Activated CD8-positive, alpha-beta memory T cell treated with anti-CD3 and anti-CD28 coated beads, Interleukin-2, amount 10 ng/mL, durations not matched to agents 7 days and 5 days (primary cell): Measurements from ENCODE around the gene TRAPPC6A. TPM values are rescaled to one million over a fixed set of nuclear protein-coding genes. Genes with fewer than 3 reads are reported as not detected.
"Not testable (repeated sequence)": the region's sequence is repeated elsewhere in the genome, so short reads cannot be mapped to it uniquely, and the experiment has no call there.

Experiments
- ATAC-seq: fragments of 150-1000 bp; cut with Tn5 transposase; one replicate; pipeline ENCODE4 v1.10.0; 2021; ENCODE audit warnings: moderate library complexity
- CTCF ChIA-PET: fragments of 350-600 bp; sonication (Branson Sonifier 250); formaldehyde crosslinking; loops from one replicate; lab custom pipeline; 2021; ENCODE audit warnings: antibody characterized with exemption; lab: Charles Lee
- DNase-seq: peaks from one replicate; pipeline ENCODE4 v3.0.0-alpha.2; 2020
- H3K27ac Mint-ChIP-seq: one replicate; pipeline ENCODE4 v1.8.0; 2021; ENCODE audit warnings: mild to moderate bottlenecking, mixed read lengths
- H3K27me3 Mint-ChIP-seq: one replicate; pipeline ENCODE4 v1.8.0; 2021; ENCODE audit warnings: mixed read lengths
- H3K36me3 Mint-ChIP-seq: one replicate; pipeline ENCODE4 v1.8.0; 2021; ENCODE audit warnings: mild to moderate bottlenecking, mixed read lengths
- H3K4me1 Mint-ChIP-seq: one replicate; pipeline ENCODE4 v1.8.0; 2021; ENCODE audit warnings: mixed read lengths
- H3K4me3 Mint-ChIP-seq: one replicate; pipeline ENCODE4 v1.8.0; 2021; ENCODE audit warnings: mild to moderate bottlenecking, moderate library complexity, mixed read lengths
- H3K9me3 Mint-ChIP-seq: one replicate; pipeline ENCODE4 v1.8.0; 2022; ENCODE audit warnings: low read depth, mixed read lengths
- total RNA-seq, 2 experiments: library from RNA; stranded (reverse); gene quantifications; one replicate each; pipeline ENCODE4 v1.2.3, GENCODE V29; 2021

The TRAPPC6A gene
- total RNA-seq, 2 experiments from 2014 or later = 50.3 to 50.6 TPM

- DNase-seq (no peak), ATAC-seq (no peak)
- no peak overlapping the region for H3K4me3 Mint-ChIP-seq
- H3K4me1 Mint-ChIP-seq = peaks cover 51% of the 10 kb centered on the region
- no peaks in the 10 kb centered on the region for H3K9me3 Mint-ChIP-seq
- CTCF ChIA-PET = no interaction called here
- H3K27me3 Mint-ChIP-seq = no peaks in the 10 kb centered on the region
- no peak overlapping the region for H3K27ac Mint-ChIP-seq
- peaks cover 4% of the 10 kb centered on the region for H3K36me3 Mint-ChIP-seq
Measured at GRCh38 chr19:45122832-45123231, 55.2 kb downstream of the TRAPPC6A start.

- DNase-seq (peak; percentile 48), ATAC-seq (peak; percentile 20)
- H3K4me3 Mint-ChIP-seq = no peak overlapping the region
- CTCF ChIA-PET = interaction anchor here (2.2 kb wide), 1 partner anchor 133 kb away, joined by 6 read pairs; no protein-coding TSS in a partner anchor
- peak overlapping the region; percentile 72 for H3K27ac Mint-ChIP-seq
- H3K27me3 Mint-ChIP-seq = no peaks in the 10 kb centered on the region
- peaks cover 60% of the 10 kb centered on the region for H3K4me1 Mint-ChIP-seq
- H3K9me3 Mint-ChIP-seq = no peaks in the 10 kb centered on the region
- H3K36me3 Mint-ChIP-seq = peaks cover 4% of the 10 kb centered on the region
Measured at GRCh38 chr19:45121827-45122345, 56.2 kb downstream of the TRAPPC6A start.

GRCh38 chr19:45119582-45119981, 58.5 kb downstream of the TRAPPC6A start:
- Mint-ChIP-seq H3K27ac (no peak overlapping the region), H3K27me3 (no peaks in the 10 kb centered on the region), H3K4me1 (peaks cover 76% of the 10 kb centered on the region), H3K36me3 (peaks cover 4% of the 10 kb centered on the region), H3K9me3 (no peaks in the 10 kb centered on the region), H3K4me3 (no peak overlapping the region)
- CTCF ChIA-PET = interaction anchor here (1.2 to 2.2 kb wide), 7 partner anchors 30 to 131 kb away, joined by 3 to 6 read pairs (median 4); no protein-coding TSS in a partner anchor
- DNase-seq (no peak), ATAC-seq (no peak)

DNA sequence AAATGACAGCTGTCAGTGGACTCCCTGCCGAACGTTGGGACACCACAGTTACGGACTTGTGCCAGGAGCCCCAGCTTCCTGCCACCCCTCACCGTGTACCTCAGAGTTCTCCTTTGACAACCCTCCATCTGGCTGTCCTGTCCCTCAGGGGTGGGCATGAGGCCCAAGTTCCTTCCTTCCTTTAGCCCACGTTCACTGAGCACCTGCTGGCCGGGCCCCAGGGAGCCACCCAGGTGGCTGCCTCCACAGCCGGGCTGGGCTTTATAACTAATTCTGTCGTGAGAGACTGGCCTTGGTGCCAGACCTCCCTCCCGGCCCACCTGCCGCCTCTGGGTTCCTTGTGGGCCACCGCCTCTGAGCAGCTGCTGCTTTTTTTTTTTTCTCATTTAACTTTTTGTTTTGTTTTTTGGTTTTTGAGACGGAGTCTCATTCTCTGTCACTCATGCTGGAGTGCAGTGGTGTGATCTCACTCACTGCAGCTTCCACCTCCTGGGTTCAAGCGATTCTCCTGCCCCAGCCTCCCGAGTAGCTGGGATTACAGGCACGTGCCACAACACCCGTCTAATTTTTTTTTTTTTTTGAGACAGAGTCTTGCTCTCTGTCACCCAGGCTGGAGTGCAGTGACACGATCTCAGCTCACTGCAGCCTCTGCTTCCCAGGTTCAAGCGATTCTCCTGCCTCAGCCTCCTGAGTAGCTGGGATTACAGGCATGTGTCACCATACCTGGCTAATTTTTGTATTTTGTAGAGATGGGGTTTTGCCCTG, 59.3 kb downstream of the TRAPPC6A start:
- ATAC-seq = peak; percentile 32
- not testable (repeated sequence) for H3K36me3 Mint-ChIP-seq, DNase-seq, H3K27me3 Mint-ChIP-seq, H3K9me3 Mint-ChIP-seq
- Mint-ChIP-seq H3K27ac (peak overlapping the region; percentile 66), H3K4me3 (peak overlapping the region; percentile 22), H3K4me1 (peaks cover 73% of the 10 kb centered on the region)
- CTCF ChIA-PET = interaction anchor here (1.2 to 2.6 kb wide), 9 partner anchors 8 to 130 kb away, joined by 3 to 12 read pairs (median 4); no protein-coding TSS in a partner anchor

DNA sequence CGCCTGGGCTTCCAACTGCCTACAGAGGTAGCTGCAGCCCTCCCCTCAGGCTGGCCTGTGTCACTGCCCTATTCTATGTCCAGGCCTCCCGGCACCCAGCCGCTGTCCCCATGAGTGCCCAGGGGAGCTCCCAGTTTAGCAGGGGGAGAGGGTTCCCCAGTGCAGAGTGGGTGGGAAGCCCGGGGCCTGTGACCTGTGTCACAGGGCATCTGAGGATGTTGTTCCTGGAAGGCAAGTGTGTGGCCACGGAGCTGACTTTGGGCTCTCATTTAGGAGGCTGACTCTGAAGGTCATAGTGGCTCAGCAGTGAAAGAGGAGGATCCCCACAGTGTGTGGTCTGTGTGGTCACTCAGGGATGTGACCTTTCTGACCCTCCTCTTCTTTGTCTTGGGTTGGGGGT, 59.9 kb downstream of the TRAPPC6A start:
- Mint-ChIP-seq H3K4me3 (no peak overlapping the region), H3K9me3 (no peaks in the 10 kb centered on the region), H3K27ac (peak overlapping the region; percentile 66), H3K36me3 (peaks cover 4% of the 10 kb centered on the region), H3K4me1 (peaks cover 73% of the 10 kb centered on the region), H3K27me3 (no peaks in the 10 kb centered on the region)
- DNase-seq (no peak), ATAC-seq (no peak)
- CTCF ChIA-PET = interaction anchor here (1.2 to 2.6 kb wide), 7 partner anchors 9 to 131 kb away, joined by 3 to 12 read pairs (median 6); no protein-coding TSS in a partner anchor

- peaks cover 71% of the 10 kb centered on the region for H3K4me1 Mint-ChIP-seq
- CTCF ChIA-PET = interaction anchor here (1.5 to 2.6 kb wide), 5 partner anchors 9 to 132 kb away, joined by 3 to 12 read pairs (median 6); no protein-coding TSS in a partner anchor
- DNase-seq = no peak
- no peaks in the 10 kb centered on the region for H3K9me3 Mint-ChIP-seq
- peak overlapping the region; percentile 66 for H3K27ac Mint-ChIP-seq
- H3K4me3 Mint-ChIP-seq = no peak overlapping the region
- no peaks in the 10 kb centered on the region for H3K27me3 Mint-ChIP-seq
- H3K36me3 Mint-ChIP-seq = peaks cover 4% of the 10 kb centered on the region
- ATAC-seq = peak; percentile 10
Measured at GRCh38 chr19:45117671-45118070, 60.4 kb downstream of the TRAPPC6A start.

GRCh38 chr19:45117167-45117594, 60.9 kb downstream of the TRAPPC6A start:
- peak; percentile 51 for ATAC-seq
- Mint-ChIP-seq H3K9me3 (no peaks in the 10 kb centered on the region), H3K36me3 (peaks cover 4% of the 10 kb centered on the region), H3K4me3 (peak overlapping the region; percentile 22), H3K27ac (peak overlapping the region; percentile 55), H3K4me1 (peaks cover 66% of the 10 kb centered on the region), H3K27me3 (no peaks in the 10 kb centered on the region)
- CTCF ChIA-PET = interaction anchor here (0.5 to 2.6 kb wide), 4 partner anchors 10 to 255 kb away, joined by 3 to 12 read pairs (median 6); no protein-coding TSS in a partner anchor
- DNase-seq = peak; percentile 68

- H3K27ac Mint-ChIP-seq = no peak overlapping the region
- H3K4me1 Mint-ChIP-seq = peaks cover 55% of the 10 kb centered on the region
- CTCF ChIA-PET = no interaction called here
Measured at GRCh38 chr19:45115809-45116615, 62.0 kb downstream of the TRAPPC6A start.

DNA sequence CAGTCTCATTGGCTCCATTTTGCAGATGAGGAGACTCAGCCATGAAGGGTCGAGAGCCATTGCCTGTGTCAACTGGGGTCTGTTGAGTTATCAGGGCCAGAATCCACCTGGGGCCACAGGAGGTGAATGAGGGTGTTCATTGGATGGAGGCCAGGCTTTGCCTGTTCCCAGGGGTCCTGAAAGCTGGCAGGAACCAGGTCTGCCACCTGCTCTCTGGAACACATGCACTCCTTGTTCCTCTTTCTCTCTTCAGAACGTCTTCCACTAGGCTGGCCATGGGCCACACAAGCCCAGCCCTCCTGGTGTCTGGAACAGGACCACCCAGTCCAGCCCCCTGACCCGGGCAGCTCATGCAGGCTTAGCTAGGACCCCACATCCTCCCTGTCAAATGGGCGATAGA, 63.9 kb downstream of the TRAPPC6A start:
- CTCF ChIA-PET = interaction anchor here (0.7 kb wide), 1 partner anchor 11 kb away, joined by 3 read pairs; no protein-coding TSS in a partner anchor
- H3K4me1 Mint-ChIP-seq = peaks cover 54% of the 10 kb centered on the region
- ATAC-seq (no peak), DNase-seq (no peak)
- no peaks in the 10 kb centered on the region for H3K27me3 Mint-ChIP-seq
- H3K27ac Mint-ChIP-seq = no peak overlapping the region
- no peak overlapping the region for H3K4me3 Mint-ChIP-seq
- H3K9me3 Mint-ChIP-seq = no peaks in the 10 kb centered on the region
- H3K36me3 Mint-ChIP-seq = no peaks in the 10 kb centered on the region

More at GRCh38 chr19:45115809-45116615, 62.0 kb downstream of the TRAPPC6A start:
- Mint-ChIP-seq H3K27me3 (no peaks in the 10 kb centered on the region), H3K4me3 (no peak overlapping the region), H3K36me3 (peaks cover 4% of the 10 kb centered on the region), H3K9me3 (no peaks in the 10 kb centered on the region)
- DNase-seq (no peak), ATAC-seq (no peak)

DNA sequence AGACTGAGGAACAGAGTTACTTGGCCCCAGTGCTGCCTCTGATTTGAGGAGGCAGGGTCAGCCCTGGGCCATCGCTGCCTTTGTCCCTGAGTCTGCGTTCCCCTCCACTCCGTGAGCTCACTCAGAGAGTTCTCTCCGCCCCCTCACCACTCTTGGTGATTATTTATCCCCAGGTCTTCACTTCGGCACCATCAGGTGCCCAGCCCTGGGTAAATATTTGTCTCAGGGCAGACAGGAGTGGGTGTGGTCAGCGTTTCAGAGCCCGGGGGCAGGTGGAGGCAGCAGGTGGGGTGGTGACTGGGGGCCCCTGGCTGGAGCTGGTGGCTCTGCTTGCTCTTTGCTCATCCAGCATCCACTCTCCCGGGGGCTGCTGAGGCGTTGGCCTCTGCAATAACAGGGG, 64.4 kb downstream of the TRAPPC6A start:
- Mint-ChIP-seq H3K4me3 (no peak overlapping the region), H3K36me3 (no peaks in the 10 kb centered on the region), H3K27ac (no peak overlapping the region), H3K27me3 (no peaks in the 10 kb centered on the region), H3K9me3 (no peaks in the 10 kb centered on the region), H3K4me1 (peaks cover 50% of the 10 kb centered on the region)
- ATAC-seq (no peak), DNase-seq (no peak)
- CTCF ChIA-PET = interaction anchor here (0.7 kb wide), 1 partner anchor 11 kb away, joined by 3 read pairs; no protein-coding TSS in a partner anchor
